Epithelial cell of esophagus (primary cell): ENCODE results near the gene NUP54.

Experiments
- DNase-seq: peaks from one replicate; pipeline ENCODE4 v3.0.0; 2010; ENCODE audit warnings: low read depth
- H3K4me3 ChIP-seq: 2 replicates; pipeline ENCODE4 v1.5.1; 2011; ENCODE audit warnings: mild to moderate bottlenecking, low read length, control low read depth
- CTCF ChIP-seq: IDR thresholded peaks from 2 replicates; pipeline ENCODE4 v1.5.1; 2011; ENCODE audit warnings: low read depth, mild to moderate bottlenecking, low read length, control low read depth, inconsistent platforms; ENCODE audit not compliant: insufficient read depth; ENCODE audit errors: missing control alignments

Gene NUP54

GRCh38 chr4:76095568-76095967, 52.6 kb downstream of the NUP54 start:
- peak; percentile 58 for DNase-seq
- peak; percentile 34 for TF ChIP-seq CTCF
- H3K4me3 ChIP-seq: no peak overlapping the region

- TF ChIP-seq CTCF: no peak
These were observed 57.1 kb downstream of the NUP54 start for GRCh38 chr4:76091052-76091451.

GRCh38 chr4:76090241-76090691, 57.9 kb downstream of the NUP54 start:
- no peak for TF ChIP-seq CTCF
- H3K4me3 ChIP-seq: no peak overlapping the region
- DNase-seq: peak; percentile 97

More at GRCh38 chr4:76091052-76091451, 57.1 kb downstream of the NUP54 start:
- no peak overlapping the region for H3K4me3 ChIP-seq
- DNase-seq: peak; percentile 95

- no peak overlapping the region for H3K4me3 ChIP-seq
- TF ChIP-seq CTCF: no peak
- DNase-seq: no peak
These were observed 59.5 kb downstream of the NUP54 start for GRCh38 chr4:76088719-76089118.

- DNase-seq: peak; percentile 81
- peak; percentile 82 for TF ChIP-seq CTCF
- no peak overlapping the region for H3K4me3 ChIP-seq
These were observed 61.0 kb downstream of the NUP54 start for GRCh38 chr4:76087007-76087769.

GRCh38 chr4:76084542-76084941, 63.7 kb downstream of the NUP54 start:
- H3K4me3 ChIP-seq: no peak overlapping the region
- no peak for TF ChIP-seq CTCF
- DNase-seq: no peak
